SW 1271 (cell line): ENCODE data around the gene BATF2.
"Not testable (repeated sequence)": the region's sequence is repeated elsewhere in the genome, so short reads cannot be mapped to it uniquely, and the experiment has no call there.

Source experiments
- DNase-seq, 2 experiments: peaks; one replicate each; lab custom pipeline; 2025; lab: John Stamatoyannopoulos, UW

The BATF2 gene, protein sequence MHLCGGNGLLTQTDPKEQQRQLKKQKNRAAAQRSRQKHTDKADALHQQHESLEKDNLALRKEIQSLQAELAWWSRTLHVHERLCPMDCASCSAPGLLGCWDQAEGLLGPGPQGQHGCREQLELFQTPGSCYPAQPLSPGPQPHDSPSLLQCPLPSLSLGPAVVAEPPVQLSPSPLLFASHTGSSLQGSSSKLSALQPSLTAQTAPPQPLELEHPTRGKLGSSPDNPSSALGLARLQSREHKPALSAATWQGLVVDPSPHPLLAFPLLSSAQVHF

DNA sequence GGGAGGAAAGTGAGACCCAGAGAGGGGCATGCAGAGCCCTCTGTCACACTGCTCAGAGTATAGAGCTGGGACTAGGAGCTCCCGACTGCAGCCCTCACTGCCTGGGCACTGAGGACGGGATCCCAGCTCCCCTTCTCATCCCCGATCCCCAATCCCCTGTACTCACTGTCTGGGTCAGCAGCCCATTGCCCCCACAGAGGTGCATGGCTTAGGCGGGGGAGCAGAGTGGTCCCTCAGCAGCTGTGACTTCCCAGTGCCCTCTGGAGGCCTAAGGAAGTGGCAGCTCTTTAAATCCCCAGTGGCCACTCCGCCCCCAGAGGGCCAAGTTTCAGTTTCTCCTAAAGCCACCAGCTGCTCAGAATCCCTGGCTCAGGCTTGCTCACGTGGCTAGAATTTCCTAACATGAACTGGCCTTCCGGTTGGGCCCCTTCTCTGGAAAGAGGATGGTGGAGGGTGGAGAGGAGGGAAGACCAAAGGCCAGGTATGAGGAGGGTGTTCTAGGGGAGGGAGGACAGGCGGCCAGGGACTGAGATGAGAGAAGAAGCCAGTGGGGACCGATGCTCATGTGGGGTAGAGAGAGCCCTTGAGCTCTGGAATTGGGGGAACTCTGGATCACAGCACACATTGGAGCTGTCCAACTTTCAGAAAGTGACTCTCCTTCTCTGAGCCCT, at the start of gene BATF2:
TSS of gene BATF2 (minus strand) at position 262 of the 671 bp plus-strand sequence. CDS start at position 205, 57 bp downstream.
- DNase-seq = peak; percentile 40 to 80

DNA sequence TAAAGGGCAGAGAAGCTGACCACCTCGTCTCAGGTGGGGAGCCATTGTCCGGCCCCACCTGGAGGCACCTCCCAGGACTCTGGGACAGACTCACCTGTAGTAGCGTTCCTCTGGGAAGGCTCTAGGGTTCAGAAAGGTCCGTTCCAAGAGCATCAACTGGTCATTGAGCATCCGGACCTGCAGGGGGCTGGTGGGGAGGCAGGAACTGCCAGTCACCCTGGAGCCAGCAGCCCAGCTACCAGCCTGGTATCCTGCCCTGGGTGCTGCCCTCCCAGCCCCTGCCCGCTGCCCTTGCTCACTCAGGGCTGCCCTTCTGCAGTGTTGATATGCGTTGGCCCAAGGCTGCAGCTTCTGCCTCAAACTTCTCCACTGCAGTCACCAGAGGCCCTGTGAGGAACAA, 49.0 kb upstream of the BATF2 start:
- DNase-seq = no peak

DNA sequence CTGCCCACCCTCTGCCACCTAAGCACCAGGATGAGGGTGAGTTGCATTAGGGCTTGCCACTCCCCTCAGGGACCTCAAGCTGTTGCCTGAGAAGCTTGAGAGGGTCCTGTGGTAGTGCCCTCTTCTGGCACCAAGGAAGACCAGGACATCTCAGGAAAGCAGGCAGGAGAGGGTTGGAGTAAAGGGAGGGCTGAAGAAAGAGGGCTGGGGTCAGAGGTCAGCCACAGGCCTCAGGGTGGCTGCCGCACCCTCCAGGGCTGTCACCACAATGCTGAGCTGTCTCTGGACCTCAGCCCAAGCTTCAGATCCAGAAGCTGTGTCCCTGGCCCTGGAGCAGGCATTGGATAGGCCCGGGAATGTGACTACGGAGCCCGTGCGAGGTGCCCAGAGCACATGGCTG, 48.3 kb upstream of the BATF2 start:
- no peak for DNase-seq

DNA sequence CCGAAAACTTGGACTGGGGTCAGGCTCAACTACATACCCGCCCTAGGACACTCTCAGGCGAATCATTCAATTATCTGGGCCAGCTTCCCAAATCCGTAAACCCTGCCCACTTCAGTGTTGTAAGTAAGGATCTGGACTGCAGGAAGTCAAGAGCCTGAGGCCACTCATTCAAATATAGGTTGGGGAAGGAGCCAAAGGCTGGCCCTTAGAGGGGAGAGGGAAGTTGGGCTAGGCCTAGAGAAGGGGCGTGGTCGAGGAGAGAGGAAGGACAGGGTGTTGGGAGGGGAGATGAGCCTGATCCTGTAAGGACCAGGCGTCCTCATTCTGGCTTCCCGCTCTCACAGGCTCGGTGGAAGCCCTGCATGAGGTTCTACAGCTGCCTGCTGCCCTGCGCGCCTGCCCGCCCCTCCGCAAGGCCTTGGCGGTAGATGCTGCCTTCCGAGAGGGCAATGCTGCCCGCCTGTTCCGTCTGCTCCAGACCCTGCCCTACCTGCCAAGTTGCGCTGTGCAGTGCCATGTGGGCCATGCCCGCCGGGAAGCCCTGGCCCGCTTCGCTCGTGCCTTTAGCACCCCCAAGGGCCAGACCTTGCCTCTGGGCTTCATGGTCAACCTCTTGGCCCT, 47.2 kb upstream of the BATF2 start:
- no peak for DNase-seq

DNA sequence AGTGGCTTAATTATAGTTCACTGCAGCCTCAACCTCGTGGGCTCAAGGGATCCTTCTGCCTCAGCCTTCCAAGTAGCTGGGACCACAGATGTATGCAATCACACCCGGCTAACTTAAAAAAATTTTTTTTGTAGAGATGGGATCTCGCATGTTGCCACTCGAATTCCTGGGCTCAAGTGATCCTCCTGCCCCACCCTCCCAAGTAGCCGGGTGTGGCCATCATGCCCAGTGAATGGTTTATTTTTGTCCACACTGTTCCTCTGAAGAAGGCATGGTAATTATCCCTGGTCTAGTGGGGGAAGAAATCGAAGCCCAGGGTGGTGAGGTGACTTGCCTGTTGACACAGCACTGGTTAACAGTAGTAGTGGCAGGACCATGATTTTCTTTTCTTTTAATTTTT, 46.1 kb upstream of the BATF2 start:
- no peak for DNase-seq

DNA sequence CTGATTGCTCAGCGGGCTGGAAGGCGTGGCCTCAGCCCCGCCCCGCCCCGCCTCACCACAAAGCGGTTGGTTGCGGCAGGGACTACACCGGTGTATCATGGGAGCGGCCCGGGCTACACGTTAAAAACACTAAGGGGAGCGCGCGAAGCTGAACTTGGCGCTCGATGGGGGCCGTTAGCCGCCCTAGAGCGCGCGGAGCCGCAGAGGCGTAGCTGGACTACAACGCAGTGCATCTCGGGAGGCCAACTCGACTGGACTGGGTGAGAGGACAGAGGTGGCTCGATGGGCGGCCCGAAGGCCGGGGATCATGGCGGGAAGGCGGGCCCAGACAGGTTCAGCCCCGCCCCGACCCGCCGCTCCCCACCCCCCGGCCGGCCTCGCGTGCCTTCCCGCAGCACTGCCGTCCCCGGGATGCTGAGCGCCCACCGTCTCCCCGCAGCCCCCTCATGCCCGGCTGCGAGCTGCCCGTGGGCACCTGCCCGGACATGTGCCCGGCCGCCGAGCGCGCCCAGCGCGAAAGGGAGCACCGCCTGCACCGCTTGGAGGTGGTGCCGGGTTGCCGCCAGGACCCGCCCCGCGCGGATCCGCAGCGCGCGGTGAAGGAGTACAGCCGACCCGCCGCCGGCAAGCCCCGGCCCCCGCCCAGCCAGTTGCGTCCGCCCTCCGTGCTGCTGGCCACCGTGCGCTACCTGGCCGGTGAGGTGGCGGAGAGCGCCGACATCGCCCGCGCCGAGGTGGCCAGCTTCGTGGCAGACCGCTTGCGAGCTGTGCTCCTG, 44.3 kb upstream of the BATF2 start, which contains the start of gene SAC3D1:
TSS of gene SAC3D1 (plus strand) at position 364 of the 776 bp plus-strand sequence. CDS start at position 447, 83 bp downstream.
- DNase-seq = peak; percentile 83 to 94

DNA sequence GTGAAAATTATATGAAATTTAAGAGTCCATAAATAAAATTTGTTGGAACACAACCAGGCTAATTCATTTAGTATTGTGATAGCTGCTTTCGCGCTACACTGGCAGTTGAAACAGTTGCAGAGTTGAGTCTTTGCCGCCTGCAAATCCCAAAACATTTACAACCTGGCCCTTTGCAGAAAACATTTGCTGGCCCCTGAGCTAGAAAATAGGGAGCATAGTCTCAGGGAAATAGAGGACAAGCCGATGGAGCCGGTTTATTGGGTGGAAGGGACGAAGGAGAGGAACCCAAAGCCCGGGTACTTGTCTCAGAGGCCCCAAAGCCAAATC, 43.7 kb upstream of the BATF2 start:
- no peak for DNase-seq

DNA sequence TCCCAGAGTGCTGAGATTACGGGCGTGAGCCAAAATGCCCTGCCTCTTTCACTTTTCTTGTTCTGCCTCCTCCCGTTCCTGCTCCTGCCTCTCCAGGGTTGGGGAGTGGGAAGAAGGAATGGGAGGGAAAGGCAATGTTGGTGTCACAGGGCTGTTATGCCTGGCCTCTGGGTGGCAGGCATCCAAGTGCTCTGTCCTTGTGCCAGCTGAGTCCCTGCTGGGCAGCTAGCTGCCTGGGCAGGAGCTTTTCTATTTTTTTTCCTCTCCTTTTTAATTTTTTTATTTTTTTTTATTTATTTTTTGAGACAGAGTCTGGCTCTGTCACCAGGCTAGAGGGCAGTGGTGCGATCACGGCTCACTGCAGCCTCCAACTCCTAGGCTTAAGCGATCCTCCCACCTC, 40.2 kb upstream of the BATF2 start:
- no peak for DNase-seq

DNA sequence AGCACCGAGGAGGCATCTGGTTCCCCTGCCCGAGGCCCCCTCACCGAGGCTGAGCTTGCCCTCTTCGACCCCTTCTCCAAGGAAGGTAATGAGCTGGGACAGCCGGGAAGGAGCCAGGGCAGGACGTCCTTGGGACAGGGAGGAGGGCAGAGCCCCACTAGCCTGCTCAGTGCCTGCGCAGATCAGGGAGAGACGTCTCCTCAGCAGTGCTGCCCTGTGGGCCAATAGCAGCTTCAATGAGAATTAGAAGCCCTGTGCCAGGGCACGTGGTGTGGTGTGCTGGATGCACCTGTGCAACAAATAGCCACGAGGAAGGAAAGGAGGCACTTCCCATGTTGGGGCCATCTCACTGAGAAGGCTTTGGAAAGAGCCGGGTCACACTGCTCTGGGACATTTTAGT, 38.8 kb upstream of the BATF2 start:
- no peak for DNase-seq

DNA sequence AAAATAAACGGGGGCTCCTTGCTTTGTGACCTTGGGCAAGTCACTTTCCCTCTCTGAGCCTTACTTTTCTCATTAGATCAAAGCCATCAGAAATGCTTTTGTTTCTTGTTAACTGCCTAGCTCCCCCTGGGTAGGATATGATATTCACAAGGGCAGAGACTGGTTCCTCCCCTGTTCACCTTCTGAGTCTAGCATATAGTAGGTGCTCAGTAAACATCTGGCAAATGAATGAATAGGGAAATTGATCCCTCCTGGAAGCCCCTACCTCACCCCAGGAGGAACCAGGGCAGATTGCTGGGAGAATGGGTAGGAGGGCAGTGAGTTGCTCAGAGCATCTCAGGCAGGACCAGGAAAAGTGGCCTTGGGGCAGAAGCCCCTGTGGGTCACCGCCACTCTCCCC, 37.7 kb upstream of the BATF2 start:
- DNase-seq = no peak

DNA sequence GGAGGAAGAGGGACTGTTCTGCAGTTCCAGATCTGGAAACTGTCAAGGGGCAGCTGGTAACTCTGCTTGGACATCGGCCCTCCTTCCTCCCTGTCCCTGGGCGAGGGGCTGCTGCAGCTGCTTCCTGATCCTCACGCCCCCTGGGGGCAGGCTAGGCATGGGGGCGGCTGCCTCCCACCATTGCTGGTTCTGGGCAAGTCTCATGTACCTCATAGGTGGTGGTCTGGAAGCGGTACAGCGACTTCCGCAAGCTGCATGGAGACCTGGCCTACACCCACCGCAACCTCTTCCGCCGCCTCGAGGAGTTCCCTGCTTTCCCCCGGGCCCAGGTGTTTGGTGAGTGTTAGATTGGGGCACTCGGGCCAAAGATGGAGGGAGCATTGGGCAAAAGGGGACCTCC, 35.4 kb upstream of the BATF2 start:
- no peak for DNase-seq

DNA sequence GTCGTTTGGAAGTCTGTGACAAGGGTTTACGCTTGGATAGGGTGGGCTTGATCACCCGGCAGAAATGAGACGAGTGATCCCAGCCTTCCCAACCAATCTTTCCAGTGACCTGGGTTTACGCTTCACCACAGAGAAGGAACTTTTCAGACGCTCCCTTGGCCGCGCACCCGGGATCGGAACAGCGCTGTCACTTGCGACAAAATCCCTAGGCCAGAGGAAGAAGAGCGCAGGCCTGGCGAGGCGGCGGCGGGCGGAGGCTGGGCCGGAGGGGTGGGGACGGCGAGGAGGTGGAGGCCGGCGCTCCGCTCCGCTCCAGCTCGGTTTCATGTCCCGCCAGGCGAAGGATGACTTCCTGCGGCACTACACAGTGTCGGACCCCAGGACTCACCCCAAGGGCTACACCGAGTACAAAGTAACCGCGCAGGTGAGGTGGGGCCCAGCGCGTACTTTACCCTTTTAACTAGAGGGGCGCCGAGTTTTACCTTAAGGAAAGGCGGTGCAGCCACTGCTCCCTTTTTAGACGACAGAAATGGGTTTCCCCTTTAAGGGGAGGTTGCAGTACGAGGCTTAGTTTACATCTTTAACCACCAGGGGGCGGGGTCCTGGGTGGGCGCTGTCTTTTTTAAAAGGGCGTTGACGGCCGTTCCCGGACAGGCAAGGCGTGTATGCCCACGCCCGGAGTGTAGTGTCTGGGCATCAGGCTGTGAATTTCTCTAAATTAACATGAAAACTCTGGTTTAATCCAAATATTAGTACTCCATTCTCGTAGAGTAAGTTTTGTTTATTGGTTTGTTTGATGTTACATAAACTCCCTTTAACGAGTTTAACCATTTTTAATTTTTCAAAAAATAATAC, 30.7 kb upstream of the BATF2 start, which contains the start of gene SNX15:
TSS of gene SNX15 (plus strand) at position 227 of the 855 bp plus-strand sequence. CDS start at position 326, 99 bp downstream.
- DNase-seq = peak; percentile 87 to 97

DNA sequence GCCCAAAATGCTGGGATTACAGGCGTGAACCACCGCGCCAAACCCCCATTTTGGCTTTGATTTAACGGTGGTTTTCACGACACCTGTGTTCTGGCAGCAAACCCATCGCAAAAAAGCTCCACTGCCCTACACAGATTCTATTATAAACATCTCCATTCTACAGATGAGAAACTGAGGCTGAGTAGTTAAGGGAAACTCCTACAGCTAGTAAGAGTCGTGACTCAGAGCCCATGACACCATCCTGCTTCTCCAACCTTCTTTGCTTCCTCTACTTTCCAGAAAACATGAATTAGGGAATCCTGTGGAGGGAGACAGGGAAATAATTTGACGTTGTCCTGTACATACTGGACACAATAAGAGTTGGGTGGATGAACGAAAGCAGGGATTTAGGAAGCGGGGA, 30.0 kb upstream of the BATF2 start:
- DNase-seq = no peak

DNA sequence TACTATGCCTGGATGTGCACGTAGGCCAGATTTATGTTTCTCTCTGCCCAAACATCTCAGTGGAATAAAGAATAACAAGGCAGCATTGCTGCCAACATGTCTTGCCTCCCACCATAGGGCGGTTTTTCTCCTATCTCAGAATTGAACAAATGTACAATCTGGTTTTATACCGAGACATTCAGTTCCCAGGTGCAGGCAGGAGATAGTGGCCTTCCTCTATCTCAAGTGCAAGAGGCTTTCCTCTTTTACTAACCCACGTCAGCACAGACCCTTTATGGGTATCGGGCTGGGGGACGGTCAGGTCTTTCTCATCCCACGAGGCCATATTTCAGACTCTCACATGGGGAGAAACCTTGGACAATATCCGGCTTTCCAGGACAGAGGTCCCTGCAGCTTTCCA, 26.7 kb upstream of the BATF2 start:
- DNase-seq = not testable (repeated sequence)

DNA sequence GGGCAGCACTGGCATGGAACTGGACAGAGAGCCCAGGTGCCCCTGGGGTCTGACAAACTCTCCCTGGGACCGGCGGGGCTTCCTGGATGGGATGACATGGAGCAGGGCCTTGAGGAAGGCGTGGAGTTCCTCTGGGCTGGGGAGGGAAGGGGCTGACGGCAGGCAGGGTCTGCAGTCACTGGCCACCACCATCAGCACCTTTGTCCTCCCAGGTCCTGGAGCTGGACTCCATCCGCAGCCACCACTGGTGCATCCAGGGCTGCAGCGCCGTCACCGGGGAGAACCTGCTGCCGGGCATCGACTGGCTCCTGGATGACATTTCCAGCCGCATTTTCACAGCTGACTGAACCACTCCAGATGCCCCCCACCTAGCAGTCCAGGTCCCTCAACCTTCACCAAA, 24.7 kb upstream of the BATF2 start:
- no peak for DNase-seq

DNA sequence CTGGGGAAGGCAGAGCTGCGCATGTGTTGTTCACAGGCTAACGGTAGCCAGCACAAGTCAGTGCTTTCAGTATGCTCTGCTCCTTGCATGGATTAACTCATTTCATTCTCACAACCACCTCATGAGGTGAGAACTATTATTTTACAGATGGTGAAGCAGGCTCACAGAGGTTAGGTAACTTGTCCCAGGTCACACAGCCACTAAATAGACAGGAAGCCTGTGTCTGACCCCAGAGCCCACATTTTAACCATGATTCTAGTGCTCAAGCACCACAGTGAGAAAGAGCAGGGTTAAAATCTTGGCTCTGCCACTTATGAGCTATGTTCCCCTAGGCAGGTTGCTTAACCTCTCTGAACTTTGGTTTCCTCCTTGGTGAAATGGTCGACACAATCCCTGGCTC, 24.2 kb upstream of the BATF2 start:
- DNase-seq = no peak

DNA sequence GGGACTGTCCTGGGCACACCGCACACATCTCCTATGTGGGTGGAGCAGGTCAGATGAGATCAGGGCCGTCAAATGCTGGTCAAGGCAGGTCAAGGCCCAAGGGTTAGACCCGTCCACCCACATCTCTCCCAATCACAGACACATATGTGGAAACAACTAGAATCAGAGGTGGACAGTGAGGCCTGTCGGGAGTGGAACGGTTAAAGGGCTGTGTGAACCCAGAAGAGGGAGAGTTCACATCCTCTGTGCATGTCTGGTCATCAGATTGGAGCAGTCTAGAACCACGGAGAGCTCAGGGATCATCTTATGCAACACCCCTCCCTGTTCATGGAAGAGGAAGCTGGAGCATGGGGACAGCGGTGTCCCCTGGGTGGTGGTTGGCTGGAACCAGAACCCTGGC, 23.1 kb upstream of the BATF2 start:
- no peak for DNase-seq

DNA sequence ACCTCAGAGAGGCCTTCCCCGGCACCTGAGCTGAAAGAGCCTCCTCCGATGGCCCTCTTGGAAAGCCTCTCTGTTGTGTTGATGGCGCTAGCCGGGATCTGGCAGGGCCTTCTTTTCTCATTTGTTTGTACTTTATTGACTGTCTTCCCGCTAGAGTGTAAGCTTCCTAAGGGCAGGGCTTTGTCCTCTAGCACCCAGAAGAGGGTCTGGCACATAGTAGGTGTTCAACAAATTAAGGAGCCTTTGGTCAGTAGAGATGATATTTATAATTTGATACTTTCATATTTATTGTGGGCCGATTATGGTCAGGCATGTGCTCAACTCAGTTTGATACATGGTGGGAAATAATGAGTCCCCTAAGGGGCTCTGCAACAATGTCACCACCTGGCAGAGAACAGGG, 21.2 kb upstream of the BATF2 start:
- no peak for DNase-seq

DNA sequence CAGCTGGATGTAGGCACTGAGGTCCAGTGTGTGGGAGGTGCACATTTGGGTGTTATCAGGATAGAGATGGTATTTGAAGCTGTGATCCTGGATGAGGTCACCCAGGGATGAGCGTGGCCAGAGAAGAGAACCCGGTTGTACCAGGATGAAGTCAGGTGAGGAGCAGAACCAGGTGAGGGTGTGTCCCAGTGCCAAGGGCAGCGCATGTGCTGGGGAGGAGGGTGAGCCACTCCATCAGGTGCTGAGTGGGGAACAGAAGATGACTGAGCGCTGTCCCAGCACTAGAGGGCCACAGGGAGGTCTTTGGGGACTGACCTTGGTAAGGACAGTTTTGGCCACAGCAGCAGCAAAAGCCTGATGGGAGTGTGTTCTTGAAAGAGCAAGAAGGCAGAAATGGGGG, 19.9 kb upstream of the BATF2 start:
- no peak for DNase-seq

DNA sequence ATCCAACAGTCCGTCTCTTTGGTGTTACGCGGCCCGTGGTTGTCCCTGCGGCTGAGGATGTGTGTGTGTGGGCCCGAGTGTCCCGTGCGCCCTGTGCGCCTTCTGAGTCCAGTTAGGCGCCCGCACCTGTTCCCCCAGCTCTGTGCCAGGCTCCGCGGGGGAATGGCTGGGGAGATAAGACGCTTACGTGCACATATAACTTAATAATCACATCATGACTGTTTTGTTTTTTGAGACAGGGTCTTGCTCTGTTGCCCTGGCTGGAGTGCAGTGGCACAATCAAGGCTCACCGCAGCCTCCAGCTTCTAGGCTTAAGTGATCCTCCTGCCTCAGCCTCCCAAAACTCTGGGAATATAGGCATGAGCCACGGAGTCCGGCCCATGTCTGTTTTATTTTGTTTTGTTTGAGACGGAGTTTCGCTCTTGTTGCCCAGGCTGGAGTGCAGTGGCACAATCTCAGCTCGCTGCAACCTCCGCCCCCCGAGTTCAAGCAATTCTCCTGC, 18.0 kb upstream of the BATF2 start:
- no peak for DNase-seq
